Measurements from ENCODE around the gene GON7. TPM values are rescaled to one million over a fixed set of nuclear protein-coding genes. Genes with fewer than 3 reads are reported as not detected.

GON7 gene
- total RNA-seq, 1 donor from 2014 or later, result 5.3 TPM

- Mint-ChIP-seq H3K36me3 (ENCODE audit: low read depth) (no peaks in the 10 kb centered on the region), H3K9me3 (ENCODE audit: low read depth) (no peaks in the 10 kb centered on the region), H3K27me3 (ENCODE audit: low read depth) (no peaks in the 10 kb centered on the region), H3K4me1 (ENCODE audit: low read depth) (no peaks in the 10 kb centered on the region), H3K4me3 (ENCODE audit: unreplicated experiment) (no peak overlapping the region), H3K27ac (ENCODE audit: unreplicated experiment) (no peak overlapping the region)
- DNase-seq (ENCODE audit: low spot score), result no peak
- no peak for TF ChIP-seq CTCF (IDR thresholded peaks at IDR 0.05)
Observed at GRCh38 chr14:93199031-93199430, 7.8 kb downstream of the GON7 start.

- H3K9me3 Mint-ChIP-seq (ENCODE audit: low read depth), result no peaks in the 10 kb centered on the region
- TF ChIP-seq CTCF (IDR thresholded peaks at IDR 0.05), result no peak
- no peak for DNase-seq (ENCODE audit: low spot score)
- H3K4me1 Mint-ChIP-seq (ENCODE audit: low read depth), result peaks cover 4% of the 10 kb centered on the region
- no peaks in the 10 kb centered on the region for H3K27me3 Mint-ChIP-seq (ENCODE audit: low read depth)
- H3K27ac Mint-ChIP-seq (ENCODE audit: unreplicated experiment), result no peak overlapping the region
- no peaks in the 10 kb centered on the region for H3K36me3 Mint-ChIP-seq (ENCODE audit: low read depth)
- no peak overlapping the region for H3K4me3 Mint-ChIP-seq (ENCODE audit: unreplicated experiment)
Observed at GRCh38 chr14:93195316-93195999, 11.4 kb downstream of the GON7 start.

- Mint-ChIP-seq H3K4me3 (ENCODE audit: unreplicated experiment) (no peak overlapping the region), H3K9me3 (ENCODE audit: low read depth) (no peaks in the 10 kb centered on the region), H3K36me3 (ENCODE audit: low read depth) (peaks cover 2% of the 10 kb centered on the region), H3K27ac (ENCODE audit: unreplicated experiment) (no peak overlapping the region), H3K27me3 (ENCODE audit: low read depth) (no peaks in the 10 kb centered on the region), H3K4me1 (ENCODE audit: low read depth) (peaks cover 33% of the 10 kb centered on the region)
- no peak for DNase-seq (ENCODE audit: low spot score)
- TF ChIP-seq CTCF (IDR thresholded peaks at IDR 0.05), result no peak
Observed at GRCh38 chr14:93186956-93187355, 19.9 kb downstream of the GON7 start.

GRCh38 chr14:93186466-93186865 lies 20.4 kb downstream of the GON7 start:
- no peak overlapping the region for H3K4me3 Mint-ChIP-seq (ENCODE audit: unreplicated experiment)
- peaks cover 5% of the 10 kb centered on the region for H3K36me3 Mint-ChIP-seq (ENCODE audit: low read depth)
- H3K9me3 Mint-ChIP-seq (ENCODE audit: low read depth), result no peaks in the 10 kb centered on the region
- H3K4me1 Mint-ChIP-seq (ENCODE audit: low read depth), result peaks cover 33% of the 10 kb centered on the region
- DNase-seq (ENCODE audit: low spot score), result no peak
- no peak overlapping the region for H3K27ac Mint-ChIP-seq (ENCODE audit: unreplicated experiment)
- no peak for TF ChIP-seq CTCF (IDR thresholded peaks at IDR 0.05)
- H3K27me3 Mint-ChIP-seq (ENCODE audit: low read depth), result no peaks in the 10 kb centered on the region

GRCh38 chr14:93185349-93185720 lies 21.5 kb downstream of the GON7 start:
- H3K4me3 Mint-ChIP-seq (ENCODE audit: unreplicated experiment), result peak overlapping the region; percentile 85
- no peak for DNase-seq (ENCODE audit: low spot score)
- peak overlapping the region; percentile 97 for H3K27ac Mint-ChIP-seq (ENCODE audit: unreplicated experiment)
- TF ChIP-seq CTCF (IDR thresholded peaks at IDR 0.05), result no peak
- H3K9me3 Mint-ChIP-seq (ENCODE audit: low read depth), result no peaks in the 10 kb centered on the region
- H3K36me3 Mint-ChIP-seq (ENCODE audit: low read depth), result peaks cover 5% of the 10 kb centered on the region
- no peaks in the 10 kb centered on the region for H3K27me3 Mint-ChIP-seq (ENCODE audit: low read depth)
- H3K4me1 Mint-ChIP-seq (ENCODE audit: low read depth), result peaks cover 33% of the 10 kb centered on the region

Measured in chondrocyte (in vitro differentiated cells).